GM12892 (cell line): ENCODE data around the gene SLC44A1.
A peak's percentile ranks its signal among the peaks of the same experiment; 100 is the strongest.

ENCODE experiments used
- DNase-seq: peaks from one replicate; pipeline ENCODE4 v3.0.0; 2011; ENCODE audit not compliant: insufficient read length
- FAIRE-seq: peaks from 2 replicates; lab custom pipeline; 2011; peaks lifted over from hg19 to GRCh38; lab: Jason Lieb, UNC
- POLR2A ChIP-seq: IDR thresholded peaks from 2 replicates; pipeline ENCODE4 v1.6.1; 2011; ENCODE audit warnings: low read depth, low read length, control low read depth
- POLR2AphosphoS5 ChIP-seq: IDR thresholded peaks from 2 replicates; pipeline ENCODE4 v1.6.1; 2011; ENCODE audit warnings: low read depth, low read length, control low read depth
- TAF1 ChIP-seq: IDR thresholded peaks from 2 replicates; pipeline ENCODE4 v1.6.1; 2011; ENCODE audit warnings: low read depth, mild to moderate bottlenecking, control low read depth, low read length, borderline replicate concordance

SLC44A1 gene

GRCh38 chr9:105391288-105391687 lies 146.8 kb downstream of the SLC44A1 start:
- TF ChIP-seq POLR2AphosphoS5 (no peak), TAF1 (no peak), POLR2A (no peak)
- FAIRE-seq: no peak
- no peak for DNase-seq

DNA sequence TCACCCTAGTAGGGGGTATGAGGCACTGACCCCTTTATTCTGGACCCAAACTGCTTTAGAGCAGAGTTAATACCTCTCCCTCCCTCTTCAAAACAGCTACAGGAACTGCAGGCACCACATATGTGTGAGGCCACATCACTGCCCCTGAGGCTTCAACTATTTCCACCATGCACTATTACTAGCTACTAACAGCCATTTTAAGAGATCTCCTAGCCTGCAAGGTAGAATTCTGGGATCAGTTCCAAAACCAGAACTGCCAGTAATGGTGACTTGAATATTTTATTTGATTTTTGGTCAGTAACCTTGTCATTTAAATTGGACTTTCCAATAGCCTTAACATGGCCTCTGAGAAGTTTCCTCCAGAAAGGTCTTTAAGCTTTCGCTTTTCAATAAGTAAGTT lies 148.1 kb downstream of the SLC44A1 start:
- DNase-seq (no peak), FAIRE-seq (no peak)
- TF ChIP-seq TAF1: no peak
- TF ChIP-seq POLR2AphosphoS5: no peak
- TF ChIP-seq POLR2A: no peak

- DNase-seq: no peak
- TF ChIP-seq POLR2AphosphoS5 (no peak), POLR2A (no peak), TAF1 (no peak)
Observed at GRCh38 chr9:105393576-105394344, 149.3 kb downstream of the SLC44A1 start.

DNA sequence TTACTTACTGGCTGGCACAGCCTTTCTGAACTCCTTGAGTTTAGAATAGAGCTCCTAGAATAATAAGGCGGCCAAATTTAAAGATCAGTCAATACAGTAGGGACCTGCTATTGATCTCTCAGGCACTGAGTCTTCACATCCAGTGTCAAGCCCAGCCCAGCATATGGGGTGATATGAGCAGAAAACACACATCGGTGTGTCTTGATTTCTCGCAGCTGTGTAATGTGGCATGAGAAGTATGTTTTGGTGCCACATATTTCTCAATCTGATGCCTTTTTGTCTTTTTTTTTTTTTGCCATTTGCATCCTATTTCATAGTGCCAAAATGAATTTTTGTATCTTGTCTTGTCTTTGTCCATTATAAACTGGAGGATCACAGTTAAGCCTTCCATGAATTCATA lies 152.0 kb downstream of the SLC44A1 start:
- no peak for TF ChIP-seq POLR2A
- no peak for TF ChIP-seq POLR2AphosphoS5
- no peak for TF ChIP-seq TAF1
- DNase-seq (no peak), FAIRE-seq (no peak)

More at GRCh38 chr9:105393576-105394344, 149.3 kb downstream of the SLC44A1 start:
- FAIRE-seq: no peak

DNA sequence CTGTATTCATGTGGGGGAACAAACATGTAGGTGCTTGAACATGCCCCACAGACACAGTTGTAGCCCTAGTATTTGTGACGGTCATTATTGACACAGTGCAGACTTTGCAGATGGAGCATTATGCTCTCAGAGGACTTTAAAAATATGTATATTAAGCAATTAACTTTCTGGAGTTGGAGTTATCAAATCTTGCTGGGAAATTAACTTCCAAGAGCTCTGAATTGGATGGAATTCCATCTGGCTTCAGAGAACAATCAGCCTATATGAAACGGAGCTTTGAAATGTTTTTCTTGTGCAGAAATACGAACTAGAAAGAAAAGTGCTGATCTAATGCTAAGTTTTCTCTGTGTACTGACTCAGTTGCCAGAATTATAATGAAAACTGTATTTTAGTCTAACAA lies 152.4 kb downstream of the SLC44A1 start:
- DNase-seq (no peak), FAIRE-seq (no peak)
- TF ChIP-seq POLR2A (no peak), POLR2AphosphoS5 (no peak), TAF1 (no peak)

DNA sequence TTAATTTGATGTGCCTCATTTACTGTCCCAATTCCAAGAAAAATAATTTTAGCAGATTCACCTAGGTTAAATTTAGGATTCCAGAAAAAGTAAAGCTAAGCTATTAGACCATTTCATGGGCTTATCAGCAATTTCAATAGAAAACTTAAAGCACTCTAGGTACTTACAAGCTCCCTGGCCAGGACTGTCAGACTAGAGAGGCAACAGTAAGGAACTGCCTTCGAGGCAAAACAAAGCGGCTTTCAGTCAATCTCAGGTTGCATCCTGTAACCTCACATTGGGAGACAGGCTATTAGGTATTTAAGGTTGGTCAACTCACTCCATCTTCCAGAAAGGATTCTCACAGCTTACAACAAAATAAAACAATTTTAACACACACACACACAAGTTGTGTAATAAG lies 154.7 kb downstream of the SLC44A1 start:
- FAIRE-seq (no peak), DNase-seq (no peak)
- TF ChIP-seq POLR2A (no peak), TAF1 (no peak), POLR2AphosphoS5 (no peak)

DNA sequence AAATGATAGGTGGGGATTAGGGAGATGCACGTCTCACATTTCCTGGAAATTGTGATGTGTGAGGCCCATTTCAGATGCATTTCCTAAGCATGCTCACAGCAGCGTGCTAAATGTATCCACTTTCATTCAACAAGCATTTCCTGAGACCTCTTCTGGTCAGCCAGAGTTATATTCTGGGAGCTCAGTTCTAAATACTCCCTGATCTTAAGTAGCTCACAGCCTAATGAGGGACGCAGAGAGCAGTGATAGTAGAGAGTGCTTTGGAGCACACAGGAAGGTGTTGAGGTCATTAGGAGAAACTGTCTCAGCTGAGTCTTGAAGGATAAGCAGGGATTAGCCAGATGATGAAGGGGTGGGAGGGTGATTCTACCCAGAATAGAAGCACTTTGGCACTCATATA lies 157.2 kb downstream of the SLC44A1 start:
- TF ChIP-seq POLR2AphosphoS5 (no peak), POLR2A (no peak), TAF1 (no peak)
- DNase-seq: no peak
- no peak for FAIRE-seq

DNA sequence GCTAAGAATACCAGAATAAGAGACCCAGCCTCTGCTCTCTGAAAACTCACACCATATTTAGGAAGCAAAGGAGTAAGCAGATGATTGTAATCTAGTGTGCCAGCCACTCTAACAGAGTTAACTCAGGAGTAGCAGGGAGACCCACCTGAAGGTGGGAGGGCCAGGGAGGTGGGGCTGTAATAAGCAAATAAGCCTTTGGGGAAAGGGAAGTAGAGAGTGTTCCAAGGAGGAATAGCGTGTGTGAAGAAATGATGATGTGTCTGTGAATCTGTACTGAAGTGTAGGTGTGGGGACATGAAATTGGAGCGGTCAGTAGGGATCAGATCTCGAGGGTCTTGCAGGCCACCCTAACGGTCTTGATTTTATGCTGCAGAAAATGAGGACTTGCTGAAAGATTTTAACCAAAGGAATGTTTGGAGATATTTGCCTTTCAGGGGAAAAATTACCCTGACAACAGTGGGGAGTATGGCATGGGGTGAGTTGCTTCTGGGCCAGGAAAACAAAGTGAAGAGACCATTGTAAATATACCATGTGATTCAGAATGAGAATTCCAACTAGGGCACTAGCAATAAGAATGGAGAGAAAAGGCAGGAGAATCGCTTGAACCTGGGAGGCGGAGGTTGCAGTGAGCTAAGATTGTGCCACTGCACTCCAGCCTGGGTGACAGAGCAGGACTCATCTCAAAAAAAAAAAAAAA lies 159.2 kb downstream of the SLC44A1 start:
- no peak for TF ChIP-seq POLR2A
- FAIRE-seq: no peak
- no peak for DNase-seq

- FAIRE-seq (peak; percentile 85), DNase-seq (no peak)
- no peak for TF ChIP-seq POLR2AphosphoS5
- TF ChIP-seq POLR2A: no peak
- TF ChIP-seq TAF1: no peak
Observed at GRCh38 chr9:105405514-105406131, 161.2 kb downstream of the SLC44A1 start.

DNA sequence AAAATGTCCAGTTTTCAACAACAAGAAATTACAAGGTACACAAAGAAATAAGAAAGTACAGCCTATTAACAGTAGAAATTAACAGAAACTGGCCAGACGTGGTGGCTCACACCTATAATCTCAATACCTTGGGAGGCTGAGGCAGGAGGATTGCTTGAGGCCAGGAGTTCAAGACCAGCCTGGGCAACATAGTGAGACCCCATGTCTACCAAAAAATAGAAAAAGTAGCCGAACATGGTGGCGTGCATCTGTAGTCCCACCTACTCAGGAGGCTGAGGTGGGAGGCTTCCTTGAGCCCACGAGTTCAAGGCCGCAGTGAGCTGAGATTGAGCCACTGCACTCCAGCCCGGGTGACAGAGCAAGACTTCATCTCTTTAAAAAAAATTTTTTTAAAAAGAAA lies 161.9 kb downstream of the SLC44A1 start:
- TF ChIP-seq POLR2A (no peak), POLR2AphosphoS5 (no peak), TAF1 (no peak)
- no peak for FAIRE-seq

GRCh38 chr9:105413525-105413924 lies 169.1 kb downstream of the SLC44A1 start:
- no peak for DNase-seq
- no peak for FAIRE-seq
- TF ChIP-seq POLR2AphosphoS5: no peak
- TF ChIP-seq POLR2A: no peak
- no peak for TF ChIP-seq TAF1

More for the DNA sequence above, 161.9 kb downstream of the SLC44A1 start:
- no peak for DNase-seq

DNA sequence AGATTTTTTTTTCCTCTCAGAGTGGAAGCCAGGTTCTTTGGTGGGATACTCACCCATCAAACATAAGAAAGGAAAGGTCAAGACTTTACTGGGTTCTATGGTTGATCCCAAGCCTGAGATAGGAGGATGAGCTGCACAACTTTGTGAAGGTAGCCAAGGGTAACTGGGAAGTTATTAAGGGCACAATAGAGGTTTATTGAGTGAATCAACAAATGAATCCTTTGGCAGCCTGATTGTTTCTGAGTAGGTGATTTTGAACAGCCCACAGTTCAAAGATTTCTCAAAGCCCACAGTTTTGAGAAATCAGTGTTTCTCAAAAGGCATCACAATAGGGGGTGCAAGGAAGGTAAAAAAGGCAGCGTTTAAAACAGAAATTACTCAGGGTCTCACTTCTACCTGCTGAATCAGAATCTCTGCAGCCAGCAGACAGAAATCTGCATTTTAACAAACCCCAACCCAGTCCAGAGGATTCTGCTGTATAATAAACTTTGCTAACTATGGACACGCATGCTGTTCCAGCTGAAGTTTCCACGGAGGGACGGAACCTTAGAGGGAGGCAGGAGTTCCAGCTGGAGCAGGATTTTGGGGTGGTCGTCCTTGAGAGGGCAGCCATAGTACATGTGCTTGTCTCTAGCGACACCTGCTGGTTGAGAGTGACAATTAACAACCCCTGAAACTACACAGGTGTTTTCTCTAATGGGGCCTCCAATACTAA lies 170.7 kb downstream of the SLC44A1 start:
- DNase-seq (peak; percentile 22), FAIRE-seq (peak; percentile 80)
- TF ChIP-seq POLR2AphosphoS5 (no peak), POLR2A (no peak), TAF1 (no peak)
